Activated naive CD4-positive, alpha-beta T cell treated with Interleukin-2 at 50 U/mL for 16 hours (primary cell): Measurements from ENCODE around the gene MTMR2.

Experiments
- DNase-seq: peaks from one replicate; pipeline ENCODE4 v3.0.0-alpha.2; 2020

The MTMR2 gene

GRCh38 chr11:95805869-95806268 is 118.0 kb downstream of the MTMR2 start:
- DNase-seq: no peak

DNA sequence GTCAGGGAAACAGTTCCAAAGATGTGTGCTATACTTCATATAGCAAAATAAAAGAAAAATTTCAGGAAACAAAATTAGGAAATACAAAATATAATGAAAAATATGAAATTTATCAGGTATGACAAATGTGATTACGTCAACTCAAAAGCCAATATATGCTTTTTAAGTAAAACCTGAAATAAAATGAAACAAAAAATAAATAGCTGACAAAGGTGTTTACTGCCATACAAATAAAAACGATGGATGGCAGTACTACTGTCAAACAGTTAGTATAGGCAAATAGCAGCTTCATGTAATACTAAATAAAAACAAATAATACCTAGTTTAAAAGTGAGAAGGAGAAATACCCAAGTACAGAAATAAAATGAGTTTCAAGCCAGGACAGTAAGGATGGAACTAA is 119.9 kb downstream of the MTMR2 start:
- no peak for DNase-seq

GRCh38 chr11:95802806-95803205 is 121.1 kb downstream of the MTMR2 start:
- DNase-seq: no peak

DNA sequence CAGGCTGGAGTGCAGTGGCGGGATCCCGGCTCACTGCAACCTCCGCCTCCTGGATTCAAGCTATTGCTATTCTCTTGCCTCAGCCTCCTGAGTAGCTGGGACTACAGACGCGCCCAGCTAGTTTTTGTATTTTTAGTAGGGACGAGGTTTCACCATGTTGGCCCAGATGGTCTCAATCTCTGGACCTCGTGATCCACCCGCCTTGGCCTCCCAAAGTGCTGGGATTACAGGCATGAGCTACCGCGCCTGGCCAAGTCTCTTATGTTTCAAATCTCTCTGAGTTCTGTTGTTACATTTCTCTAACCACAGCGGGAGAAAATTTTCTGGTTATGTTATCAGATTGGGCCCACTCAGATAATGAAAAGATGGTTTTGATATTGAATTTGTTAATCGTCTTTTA is 123.5 kb downstream of the MTMR2 start:
- DNase-seq: no peak

GRCh38 chr11:95799546-95799945 is 124.4 kb downstream of the MTMR2 start:
- no peak for DNase-seq

GRCh38 chr11:95796501-95796900 is 127.4 kb downstream of the MTMR2 start:
- DNase-seq: no peak

GRCh38 chr11:95795627-95796295 is 128.1 kb downstream of the MTMR2 start:
- DNase-seq: no peak

- no peak for DNase-seq
These were observed 129.8 kb downstream of the MTMR2 start for GRCh38 chr11:95794086-95794485.

- DNase-seq: no peak
These were observed 130.8 kb downstream of the MTMR2 start for GRCh38 chr11:95793116-95793515.

DNA sequence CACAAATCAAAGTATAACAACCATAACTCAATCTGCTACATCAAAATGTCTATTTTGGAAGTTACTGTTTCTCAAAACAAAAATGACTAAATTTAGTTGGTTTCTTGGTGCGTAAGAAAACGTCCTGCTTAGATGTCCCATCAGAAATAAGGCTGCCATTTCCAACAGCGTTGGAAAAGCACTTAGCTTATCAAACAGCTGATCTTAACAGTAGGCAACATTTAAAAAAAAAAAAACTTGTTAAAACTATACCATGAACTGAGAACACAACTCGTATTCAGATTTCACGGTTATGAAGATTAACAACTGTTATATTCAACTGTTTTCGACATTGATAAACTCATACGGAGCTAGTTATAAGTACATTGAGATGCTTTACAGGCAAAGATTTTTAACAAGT is 131.2 kb downstream of the MTMR2 start:
- DNase-seq: no peak

DNA sequence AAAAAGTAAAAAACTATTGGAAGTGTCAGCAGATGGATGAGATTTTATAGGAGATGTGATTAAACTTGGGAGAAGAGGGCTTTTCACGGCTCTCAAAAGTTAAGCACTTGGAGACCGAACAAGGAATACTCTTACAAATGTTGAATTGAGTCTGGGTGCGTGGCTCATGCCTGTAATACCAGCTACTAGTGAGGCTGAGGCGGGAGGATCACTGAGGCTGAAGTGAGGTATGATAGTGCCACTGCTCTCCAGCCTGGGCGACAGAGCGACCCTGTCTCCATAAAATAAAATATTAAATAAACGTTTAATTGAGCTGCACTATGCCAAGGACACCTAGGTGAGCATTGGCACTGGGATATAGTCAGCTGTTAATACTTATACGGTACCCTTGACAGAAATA is 131.7 kb downstream of the MTMR2 start:
- DNase-seq: no peak

DNA sequence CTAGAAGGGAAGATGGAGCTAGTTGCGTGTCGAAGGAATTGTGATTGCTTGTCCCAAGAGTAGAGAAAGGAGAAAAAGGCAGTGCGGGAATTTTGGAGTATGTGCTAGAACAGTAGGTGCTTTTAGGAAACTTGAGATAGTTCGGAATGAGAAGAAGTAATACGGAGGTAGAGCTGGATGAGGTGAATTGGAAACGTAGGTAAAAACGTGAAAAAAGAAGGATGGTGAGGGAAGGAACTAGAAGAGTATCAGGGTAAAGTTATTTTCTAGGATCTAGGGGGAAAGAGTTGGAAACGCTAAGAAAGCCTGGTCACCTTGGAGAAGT is 132.2 kb downstream of the MTMR2 start:
- DNase-seq: no peak

DNA sequence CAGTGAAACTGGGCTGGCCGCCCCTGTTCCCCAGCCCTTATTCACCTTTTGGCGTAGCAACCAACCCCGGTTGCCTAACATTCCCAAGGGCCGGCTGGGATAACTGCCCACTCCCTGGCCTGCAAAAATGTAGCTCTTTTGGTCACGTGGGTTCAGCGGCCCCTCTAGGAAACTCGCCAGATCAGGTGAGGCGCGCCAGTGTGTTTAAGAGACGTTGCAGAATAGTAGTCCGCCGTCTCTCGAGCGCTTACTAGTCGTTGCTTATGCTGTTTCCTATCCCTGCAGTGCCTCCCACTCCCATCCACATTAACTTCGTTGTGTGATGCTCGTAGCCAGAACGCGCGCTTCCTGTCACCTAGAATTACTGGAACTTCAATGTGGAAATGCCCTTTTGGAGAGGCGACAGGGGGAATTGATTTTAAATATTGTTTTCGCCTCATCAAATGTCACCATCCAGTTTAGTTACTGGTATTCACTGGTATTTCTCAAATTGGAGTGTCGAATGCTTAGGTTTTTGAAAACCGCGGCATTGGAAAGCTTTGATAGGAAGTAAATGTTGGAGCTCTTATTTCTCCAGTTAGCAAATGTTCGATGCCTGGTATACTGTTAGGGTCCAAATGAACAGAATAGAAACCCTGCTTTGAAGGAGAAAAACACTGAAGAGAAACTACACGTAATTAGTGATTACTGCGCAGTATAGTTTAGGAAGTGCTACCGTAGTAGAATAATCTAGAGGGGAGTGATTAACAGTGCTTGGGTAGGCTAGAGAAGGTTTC is 132.8 kb downstream of the MTMR2 start:
- peak; percentile 51 for DNase-seq

GRCh38 chr11:95790123-95790932 is 133.6 kb downstream of the MTMR2 start, which contains the start of gene CEP57:
CEP57 (plus strand) TSS chr11:95790498; CDS start chr11:95790699, 201 bp downstream.
- DNase-seq: peak; percentile 95

DNA sequence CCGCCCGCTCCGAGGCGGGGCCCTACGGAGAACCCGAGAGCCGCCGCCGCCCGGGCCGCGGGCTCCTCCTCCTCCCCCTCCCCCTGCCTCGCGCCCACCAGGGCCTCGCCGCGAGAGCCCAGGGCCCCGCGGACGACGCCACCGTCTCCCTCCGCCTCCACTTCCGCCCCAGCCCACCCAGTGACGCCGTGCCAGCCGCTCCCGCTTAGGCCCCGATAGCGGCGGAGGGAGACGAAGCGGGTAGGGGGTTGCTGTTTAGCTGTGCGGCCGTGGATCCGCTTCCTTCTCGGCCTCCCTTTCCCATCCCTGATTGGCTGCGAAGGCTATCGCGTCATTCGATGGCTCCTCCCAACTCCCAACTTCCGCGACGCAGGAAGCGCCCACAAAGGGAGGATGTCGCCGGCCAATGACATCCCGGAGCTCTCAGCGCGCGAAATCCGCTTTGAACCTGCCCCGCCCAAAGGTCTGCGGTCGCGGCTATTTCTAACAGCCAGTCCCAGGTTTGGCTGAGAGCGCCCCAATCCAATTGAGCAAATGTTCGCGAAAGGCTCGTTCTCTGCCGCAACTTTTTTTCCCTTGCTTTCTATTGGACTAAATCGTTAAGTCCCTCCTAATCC is 134.3 kb downstream of the MTMR2 start, which contains the start of gene FAM76B:
Gene FAM76B, minus strand, starts transcription at position 277 of the 617 bp plus-strand sequence. CDS start 304 bp downstream, outside the sequence.
- peak; percentile 95 for DNase-seq

- peak; percentile 32 for DNase-seq
These were observed 134.9 kb downstream of the MTMR2 start for GRCh38 chr11:95788921-95789505.
